ENCODE measurements around the gene JAKMIP1.
"Not testable (repeated sequence)": the region's sequence is repeated elsewhere in the genome, so short reads cannot be mapped to it uniquely, and the experiment has no call there.

The JAKMIP1 gene

DNA sequence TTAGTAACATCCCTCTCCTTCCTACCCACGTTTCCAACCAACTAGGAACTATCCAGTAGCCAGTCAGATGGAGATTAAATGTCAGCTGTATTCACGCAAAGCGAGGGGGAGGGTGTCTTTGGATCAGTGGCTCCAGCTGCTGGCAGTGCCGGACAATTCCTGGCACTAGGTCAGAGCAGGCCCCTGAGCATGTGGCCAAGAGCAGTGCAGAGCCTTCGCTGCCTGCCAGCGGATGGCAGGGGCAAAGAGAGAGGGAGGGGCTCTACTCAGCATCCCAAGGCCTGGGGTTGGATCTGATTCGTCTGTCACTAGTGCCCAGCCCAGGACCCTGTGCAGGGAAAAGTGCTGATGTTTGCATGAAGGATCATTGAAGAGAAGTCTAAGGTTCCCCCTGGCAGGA lies 28.7 kb upstream of the JAKMIP1 start:
- DNase-seq (ENCODE audit: low read depth) = no peak

DNA sequence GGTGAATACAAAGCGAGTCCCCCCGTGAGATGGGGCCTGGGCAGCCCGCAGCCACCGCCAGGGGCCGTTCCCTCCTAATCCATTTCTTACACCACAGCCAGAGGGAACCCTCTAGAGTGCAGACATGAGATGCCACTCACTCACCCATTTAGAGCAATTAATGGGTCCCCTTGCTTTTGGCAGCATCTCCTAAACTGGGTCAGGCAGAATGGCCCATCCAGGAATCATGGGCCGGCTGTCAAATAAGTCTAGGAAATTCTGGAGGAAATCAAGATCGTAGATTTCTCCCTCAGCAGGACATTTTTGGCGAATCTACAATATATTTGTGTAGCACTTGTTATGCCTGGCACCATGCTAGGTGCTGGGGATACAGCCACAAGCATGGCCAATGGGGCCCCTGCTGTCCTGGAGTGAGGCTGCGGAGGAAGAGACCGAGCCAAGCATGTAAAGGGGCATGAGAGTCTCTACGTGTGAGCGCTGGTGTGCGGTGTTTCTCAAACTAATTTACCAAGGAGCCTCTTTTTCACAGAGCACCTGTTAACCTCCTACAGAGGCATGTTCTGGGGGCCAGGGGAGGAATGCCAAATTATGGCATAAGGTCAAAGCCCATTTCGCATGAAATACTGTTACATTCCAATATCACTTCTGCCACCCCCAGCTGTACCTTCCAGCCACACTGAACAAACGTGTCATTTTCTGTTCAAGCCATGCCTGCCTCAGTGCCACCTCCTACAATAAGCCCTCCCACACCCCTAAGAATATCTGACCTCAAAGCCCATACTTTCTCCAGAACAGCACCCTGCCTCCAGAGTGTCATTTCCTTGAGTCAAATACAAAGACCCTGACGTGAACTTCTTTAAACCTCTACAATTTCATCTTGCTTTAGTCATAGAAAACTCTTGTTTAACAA lies 28.1 kb upstream of the JAKMIP1 start:
- no peak for DNase-seq (ENCODE audit: low read depth)

DNA sequence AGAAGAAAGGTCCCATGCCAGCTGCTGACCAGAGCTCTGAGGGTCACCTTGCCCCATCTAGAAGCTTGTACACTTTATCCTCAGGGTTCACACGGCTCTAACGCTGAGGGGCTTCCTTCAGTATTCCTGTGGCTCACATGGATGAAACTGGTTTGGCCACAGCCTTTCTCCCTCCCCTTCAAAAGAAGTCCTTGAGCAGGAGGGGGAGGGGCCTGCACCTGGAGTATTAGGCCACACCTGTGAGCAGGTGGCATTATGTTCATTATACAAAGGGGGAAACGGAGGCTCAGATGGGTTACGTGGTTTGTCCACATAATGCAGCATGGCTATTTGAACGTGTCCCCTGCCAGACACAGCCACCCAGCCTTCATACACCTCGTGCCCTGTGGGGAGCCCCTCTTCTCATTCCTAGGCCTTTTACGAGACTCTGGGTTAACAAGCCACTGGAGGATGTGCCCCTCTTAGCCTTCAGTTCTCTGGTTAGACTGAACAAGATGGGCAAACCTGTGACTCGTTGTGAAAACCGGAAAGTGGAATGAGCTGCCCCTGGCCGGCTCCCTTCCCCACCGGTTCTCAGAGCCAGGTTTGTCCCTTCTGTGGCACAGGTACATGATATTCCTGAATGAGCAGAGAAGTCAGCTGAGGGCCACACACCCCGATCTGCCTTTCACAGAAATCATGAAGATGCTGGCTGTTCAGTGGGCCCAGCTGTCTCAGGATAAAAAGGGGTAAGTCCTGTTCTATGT lies 27.2 kb upstream of the JAKMIP1 start:
- no peak for DNase-seq (ENCODE audit: low read depth)

DNA sequence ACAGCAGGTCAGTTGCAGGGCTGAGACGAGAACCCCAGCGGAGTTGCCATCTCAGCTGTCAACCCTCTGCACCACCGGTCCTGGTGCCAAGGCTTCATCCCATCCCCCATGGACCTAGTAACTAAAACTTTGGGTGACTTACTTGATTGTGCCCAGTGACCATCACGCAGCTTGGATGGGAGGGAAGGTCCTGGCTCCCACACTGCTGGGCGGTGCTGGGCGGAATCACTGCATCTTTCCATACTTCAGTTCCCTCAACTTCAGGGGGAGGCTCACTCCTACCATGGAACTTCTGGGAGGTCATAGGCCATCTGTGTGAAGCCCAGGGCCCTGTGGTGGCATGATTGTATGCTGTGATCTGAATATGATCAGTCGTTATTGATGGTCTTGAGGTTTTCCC lies 26.2 kb upstream of the JAKMIP1 start:
- DNase-seq (ENCODE audit: low read depth) = no peak

DNA sequence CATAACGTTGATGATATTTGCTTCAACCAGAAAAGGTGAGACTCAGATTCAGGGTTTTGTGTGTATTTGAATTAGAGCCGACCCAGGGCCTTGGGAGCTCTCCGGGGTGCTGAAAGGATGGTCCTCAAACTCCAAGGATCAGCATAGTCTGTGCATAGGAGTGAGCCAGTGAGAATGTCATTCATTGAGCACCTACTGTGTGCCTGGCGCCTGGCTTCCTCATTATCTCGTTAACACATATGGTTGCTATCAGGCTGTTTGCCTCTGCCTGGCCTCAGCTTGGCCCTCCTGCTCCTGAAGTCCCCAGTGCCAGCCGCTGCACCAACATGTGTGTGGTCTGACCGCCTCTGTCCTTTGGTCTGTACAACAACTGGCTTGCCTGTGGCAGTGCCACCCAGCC lies 25.1 kb upstream of the JAKMIP1 start:
- DNase-seq (ENCODE audit: low read depth) = no peak

DNA sequence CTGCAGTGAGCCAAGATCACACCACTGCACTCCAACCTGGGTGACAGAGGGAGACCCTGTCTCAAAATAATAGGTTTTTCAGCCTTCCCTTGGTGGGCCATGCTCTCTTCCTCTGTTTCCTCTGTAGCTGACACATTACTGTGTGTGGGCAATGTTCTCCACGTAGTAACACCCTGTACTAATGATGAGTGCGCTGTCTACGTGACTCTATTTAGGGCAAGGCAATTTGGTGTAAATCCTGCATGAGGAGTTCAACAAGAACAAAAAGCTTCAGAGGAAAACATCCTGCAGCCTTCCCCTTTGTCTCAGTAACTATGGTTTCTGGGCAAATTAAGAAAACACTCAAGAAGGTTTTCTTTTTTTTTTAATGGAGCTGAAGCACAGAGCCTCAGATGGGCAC lies 24.4 kb upstream of the JAKMIP1 start:
- DNase-seq (ENCODE audit: low read depth) = no peak

DNA sequence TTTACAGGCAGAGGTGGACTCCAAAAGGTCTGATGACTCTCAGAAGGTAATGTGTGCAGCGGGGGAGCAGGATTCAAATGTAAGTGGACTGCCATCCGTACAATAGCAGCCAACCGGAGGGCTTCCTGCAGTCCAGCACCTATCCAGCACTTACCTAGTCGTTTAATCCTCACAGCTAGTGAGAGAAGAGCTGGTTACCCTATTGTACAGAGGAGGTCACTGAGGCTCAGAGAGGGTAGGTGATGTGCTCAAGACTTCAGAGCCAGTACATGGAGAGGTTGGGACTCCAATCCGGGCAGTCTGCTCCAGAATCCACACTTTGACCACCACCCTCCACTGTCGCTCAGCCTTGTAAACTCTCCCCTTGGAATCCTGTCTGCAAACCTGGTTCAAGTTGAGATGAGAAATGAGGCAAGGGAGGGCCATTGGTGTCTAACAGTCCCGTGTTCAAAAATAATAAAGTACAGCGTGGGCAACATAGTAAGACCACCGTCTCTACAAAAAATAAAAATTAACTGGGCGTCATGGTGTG lies 22.5 kb upstream of the JAKMIP1 start:
- DNase-seq (ENCODE audit: low read depth) = no peak

DNA sequence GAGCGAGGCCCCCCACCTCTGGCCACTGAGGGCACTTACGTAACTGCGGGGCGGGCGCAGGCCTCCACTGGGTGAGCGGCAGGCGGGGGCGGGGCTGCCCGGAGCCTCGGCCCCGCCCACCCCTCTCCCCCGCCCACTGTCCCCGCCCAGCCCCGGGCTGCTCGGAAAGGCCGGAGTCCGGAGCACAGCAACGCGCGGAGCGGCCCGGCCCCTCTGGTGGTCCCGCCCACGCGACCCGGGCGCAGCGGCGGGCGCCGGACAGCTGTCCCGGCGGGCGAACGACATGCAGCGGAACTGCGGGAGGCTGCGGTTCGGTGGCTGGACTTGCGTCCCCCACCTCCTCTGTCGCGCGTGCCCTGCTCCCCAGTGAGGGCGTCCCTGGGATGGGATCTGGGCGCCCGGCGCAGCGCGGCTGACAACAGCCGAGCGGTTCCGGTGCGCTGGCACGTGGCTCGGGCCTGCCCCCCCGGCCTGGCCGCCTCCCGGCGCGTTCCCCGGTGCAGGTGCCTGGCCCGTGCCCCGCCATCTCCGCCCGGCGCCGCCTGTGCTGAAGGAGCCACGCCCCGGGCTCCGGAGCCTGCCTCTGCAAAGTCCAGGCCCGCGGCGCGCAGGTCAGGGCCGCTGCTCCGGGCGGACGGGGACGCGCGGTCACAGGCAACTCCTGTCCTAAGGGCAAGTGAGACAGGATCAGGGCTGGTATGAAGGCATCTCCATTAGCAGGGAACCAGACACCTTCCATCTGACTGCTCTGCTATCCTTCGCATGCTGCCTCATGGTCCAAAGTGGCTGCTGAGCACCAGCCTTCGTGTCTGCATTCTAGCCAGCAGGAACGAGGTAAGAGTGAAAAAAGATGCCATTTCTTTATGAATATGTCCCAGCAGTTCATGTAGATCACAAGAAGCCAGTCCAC lies 21.8 kb upstream of the JAKMIP1 start:
- DNase-seq (ENCODE audit: low read depth) = no peak

DNA sequence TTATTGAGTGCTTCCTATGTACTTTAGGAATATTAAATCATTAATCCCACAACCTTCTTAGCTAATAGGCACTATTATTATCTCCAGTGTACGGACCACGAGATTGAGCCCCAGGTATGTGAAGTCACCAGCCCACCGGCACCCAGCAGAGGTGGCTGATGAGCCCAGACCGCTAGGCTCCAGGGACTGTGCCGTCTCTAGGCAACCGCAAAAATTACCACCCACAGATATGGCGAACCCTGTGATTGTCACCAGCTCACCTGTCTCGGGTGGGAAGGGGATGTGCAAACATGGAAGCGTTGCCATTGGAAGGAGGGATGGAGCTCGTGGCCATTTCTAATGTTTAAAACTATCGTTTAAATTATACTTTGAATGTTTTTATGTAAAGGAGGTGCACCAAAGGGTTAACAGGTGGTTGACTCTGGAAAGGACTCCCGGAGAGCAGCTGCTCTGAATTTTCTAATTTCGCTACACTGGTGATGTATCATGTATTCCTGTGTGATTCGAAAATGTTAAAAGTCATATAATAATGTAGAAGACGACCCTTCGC lies 21.0 kb upstream of the JAKMIP1 start:
- DNase-seq (ENCODE audit: low read depth) = no peak

DNA sequence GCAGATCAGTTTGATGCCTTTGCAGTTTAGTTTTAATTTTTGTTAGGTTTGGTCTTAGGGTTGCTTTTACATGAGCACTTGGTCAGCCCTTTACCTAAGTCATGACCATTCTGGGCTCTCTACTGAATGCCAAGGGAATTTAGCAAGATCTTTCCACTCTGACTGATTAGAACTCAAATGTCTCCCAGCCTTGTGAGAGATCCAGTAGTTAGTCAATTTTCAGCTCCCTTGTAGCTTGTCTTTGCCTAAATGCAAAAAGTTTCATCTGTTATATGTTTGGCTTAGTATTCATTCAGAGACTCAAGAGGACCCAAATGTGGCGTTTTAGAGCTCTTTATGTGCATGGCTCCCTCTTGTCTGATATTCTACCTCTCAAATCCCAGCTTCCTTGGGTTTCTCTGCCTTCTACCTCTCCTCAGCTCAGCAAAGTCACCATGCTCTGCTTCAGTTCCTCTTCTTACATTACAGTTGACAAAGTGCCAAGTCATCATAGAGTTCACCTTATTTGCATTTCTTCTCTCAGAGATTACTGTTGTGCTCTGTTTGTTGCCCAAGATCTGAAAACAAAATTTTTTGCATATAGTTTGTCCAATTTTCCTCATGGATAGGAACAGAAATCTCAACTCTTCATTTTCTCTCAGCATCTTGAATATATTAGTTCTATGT lies 17.5 kb upstream of the JAKMIP1 start:
- DNase-seq (ENCODE audit: low read depth) = no peak

DNA sequence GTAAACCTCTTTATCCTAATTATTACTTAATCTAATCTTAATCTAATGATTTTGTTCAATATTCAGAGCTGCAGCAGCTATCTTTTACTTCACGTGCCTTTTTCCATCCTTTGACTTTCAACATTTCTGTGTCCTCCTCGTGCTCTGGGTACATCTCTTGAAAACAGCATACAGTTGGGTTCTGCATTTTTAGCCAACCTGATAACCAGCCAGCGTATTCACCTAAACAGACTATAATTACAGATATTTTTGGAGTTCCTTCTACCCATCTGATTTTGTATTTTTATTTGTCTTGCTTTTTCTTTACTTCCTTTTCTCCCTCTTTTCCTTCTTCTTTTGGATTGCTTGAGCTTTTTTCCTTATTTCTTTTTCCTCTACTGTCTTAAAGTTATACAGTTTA lies 16.2 kb upstream of the JAKMIP1 start:
- DNase-seq (ENCODE audit: low read depth) = no peak

DNA sequence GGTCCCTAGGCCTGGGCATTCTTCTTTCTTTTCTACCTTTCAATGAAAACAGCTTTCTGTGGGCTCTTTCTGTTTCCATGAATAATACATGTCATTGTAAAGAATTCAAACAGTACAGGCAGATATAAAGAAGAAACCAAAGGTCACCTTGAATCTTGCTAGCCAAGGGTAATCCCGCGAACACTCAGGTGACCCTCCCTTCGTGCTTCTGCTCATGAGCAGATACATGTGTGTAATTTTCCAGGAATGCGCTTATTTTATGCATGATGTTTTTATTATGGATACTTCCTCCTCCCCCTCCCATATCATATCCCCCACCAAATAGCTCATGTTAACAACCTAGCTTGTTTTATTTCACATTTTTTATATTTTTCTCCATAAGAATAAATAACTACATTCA lies 9.6 kb upstream of the JAKMIP1 start:
- no peak for DNase-seq (ENCODE audit: low read depth)

DNA sequence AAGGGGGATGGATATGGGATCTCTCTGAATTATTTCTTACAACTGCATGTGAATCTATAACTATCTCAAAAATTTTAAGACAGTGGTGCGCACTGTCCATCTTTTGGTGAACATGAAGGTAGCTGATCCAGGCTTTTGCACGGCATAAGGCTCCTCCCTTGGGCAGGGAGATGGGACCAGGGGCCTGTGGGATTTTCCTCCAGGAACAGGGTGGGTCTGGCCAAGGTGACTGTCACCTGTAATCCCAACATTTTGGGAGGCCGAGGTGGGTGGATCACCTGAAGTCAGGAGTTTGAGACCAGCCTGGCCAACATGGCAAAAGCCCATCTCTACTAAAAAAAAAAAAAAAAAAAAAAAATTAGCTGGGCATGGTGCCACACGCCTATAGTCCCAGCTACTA lies 8.9 kb upstream of the JAKMIP1 start:
- DNase-seq (ENCODE audit: low read depth) = not testable (repeated sequence)

DNA sequence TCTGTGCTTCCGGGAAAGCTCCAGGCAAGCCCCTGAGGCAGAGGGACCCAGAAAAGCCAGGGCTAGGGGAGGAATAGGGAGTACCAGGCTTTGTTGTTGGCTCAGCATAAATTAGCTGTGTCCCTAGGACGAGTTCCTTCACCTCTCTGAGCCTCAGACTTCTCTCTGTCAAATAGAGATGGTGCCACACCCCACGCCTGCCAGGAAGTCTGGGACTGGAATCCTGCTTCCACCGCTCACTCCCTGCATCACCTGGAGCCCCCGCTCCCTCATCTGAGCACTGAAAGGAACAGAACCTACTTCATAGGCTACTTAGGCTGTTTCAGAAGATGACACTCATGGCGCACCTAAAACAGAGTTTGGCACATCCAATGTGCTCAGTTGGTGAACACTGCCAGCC lies 8.1 kb upstream of the JAKMIP1 start:
- DNase-seq (ENCODE audit: low read depth) = no peak

DNA sequence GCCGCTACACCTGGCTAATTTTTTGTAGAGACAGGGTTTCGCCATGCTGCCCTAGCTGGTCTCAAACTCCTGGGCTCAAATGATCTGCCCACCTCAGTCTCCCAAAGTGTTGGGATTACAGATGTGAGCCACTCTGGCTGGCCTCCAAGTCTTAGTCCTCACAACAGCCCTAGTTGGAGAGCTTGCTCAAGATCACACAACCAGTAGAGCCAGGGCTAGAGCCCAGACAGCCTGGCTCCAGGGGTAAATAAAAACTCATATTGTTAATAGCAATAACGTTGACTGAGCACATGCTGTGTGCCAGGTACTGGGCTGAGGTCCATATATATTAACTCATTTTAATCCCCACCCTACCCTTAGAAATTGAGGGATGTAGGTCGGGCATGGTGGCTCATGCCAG lies 7.3 kb upstream of the JAKMIP1 start:
- DNase-seq (ENCODE audit: low read depth) = no peak

DNA sequence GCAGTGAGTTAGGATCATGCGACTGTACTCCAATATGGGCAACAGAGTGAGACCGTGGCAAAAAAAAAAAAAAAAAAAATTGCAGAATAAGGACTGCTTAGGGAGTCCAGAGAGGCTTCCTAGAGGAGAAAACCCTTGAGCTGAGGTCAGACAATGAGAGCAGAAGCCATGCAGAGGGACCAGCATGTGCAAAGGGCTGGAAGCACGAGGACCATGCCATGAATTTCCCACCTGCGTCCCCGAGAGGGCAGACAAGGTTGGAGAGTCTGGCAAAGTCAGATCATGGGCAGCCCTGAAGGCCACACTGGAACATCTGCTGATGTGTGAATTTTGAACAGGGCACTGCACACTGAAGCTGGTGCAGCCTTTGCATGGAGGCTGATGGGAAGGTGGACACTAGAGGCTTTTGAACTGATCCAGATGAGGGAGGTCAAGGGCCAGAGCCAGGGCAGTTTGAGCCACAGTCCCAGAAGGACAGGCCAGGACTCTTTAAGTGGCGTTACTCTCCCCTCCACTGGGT lies 6.5 kb upstream of the JAKMIP1 start:
- no peak for DNase-seq (ENCODE audit: low read depth)

DNA sequence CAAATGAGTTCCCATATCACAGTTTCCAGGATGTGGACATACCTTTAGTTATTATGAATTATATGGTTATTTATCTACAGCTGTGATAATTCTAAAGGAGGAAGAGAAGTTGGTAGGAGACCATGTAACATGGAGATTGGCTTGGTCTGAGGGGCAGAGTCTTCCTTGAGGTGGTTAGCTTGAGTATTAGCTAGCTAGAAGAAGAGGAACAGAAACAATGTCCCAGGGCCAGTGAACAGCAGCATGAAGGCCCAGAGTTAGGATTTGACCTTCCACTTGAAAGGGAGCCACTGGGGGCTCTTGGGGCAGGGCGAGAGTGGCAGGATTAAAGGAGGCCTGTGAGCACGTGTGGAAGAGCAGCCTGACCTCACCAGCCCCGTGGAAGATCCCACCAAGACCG lies 5.6 kb upstream of the JAKMIP1 start:
- no peak for DNase-seq (ENCODE audit: low read depth)

DNA sequence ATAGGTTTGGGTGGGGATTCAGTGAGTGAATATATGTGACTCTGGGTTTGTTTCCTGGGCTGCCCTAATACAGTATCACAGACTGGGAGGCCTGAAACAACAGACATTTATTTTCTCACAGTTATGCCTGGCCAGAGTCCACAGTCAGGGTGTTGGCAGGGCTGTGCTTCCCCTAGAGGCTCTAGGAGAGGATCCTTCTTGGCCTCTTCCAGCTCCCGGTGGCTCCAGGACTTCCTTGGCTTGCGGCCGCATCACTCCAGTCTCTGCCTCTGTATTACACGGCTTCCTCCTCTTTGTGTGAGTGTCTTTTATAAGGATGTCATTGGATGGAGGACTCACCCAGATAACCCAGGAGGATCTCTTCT lies 5.2 kb upstream of the JAKMIP1 start:
- no peak for DNase-seq (ENCODE audit: low read depth)

DNA sequence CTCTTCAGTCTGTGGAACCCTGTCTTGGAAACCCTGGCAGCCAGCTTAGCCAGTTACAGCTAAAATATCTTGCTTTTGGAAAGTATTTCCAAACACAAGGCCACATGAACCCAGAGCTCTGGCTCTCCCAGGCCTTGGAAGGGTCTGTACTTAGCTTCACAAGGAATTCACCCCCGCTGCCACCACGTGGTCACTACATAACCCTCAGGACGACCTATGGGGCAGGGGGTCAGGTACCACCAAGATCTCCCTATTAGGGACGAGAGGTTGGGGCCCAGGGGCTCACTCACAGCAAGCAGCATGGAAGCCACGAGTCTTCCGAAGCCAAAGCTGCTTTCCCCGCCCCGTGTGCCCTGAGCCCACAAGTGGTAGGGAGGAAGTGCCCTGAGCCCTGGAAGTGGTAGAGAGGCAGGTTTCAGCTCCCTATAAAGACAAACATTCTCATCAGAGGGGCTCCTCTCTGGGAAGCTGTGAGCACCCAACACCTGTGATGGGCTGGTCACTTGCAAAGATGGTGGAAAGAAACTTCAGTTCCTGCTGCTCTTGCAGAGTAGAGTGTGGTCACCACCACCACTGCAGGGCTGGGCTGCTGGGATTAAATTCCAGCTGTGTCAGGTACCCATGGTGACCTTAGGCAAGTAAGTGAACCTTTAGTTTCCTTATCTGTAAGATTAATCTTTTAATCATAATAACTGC lies 4.7 kb upstream of the JAKMIP1 start:
- no peak for DNase-seq (ENCODE audit: low read depth)

DNA sequence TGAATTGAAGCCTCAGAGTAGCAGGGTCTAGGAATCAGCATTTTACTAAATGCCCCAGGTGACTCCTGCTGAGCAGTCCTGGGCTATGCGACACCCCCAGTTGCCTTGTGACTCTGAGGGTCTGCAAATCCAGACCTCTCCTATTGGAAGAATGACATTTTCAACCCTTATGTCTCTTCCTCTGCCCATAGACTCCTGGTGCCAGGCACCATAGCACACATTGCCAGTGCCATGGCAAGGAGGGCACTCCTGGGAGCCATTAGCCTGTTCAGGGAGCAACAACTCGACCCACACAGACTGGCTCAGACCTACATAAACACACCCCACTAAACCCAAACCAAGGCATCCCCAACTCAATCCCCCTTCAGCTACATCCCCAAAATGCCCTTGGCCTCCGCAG lies 3.7 kb upstream of the JAKMIP1 start:
- no peak for DNase-seq (ENCODE audit: low read depth)

Measured in GM04504 (cell line).